HepG2 (cell line): ENCODE data around the gene POLA1. TPM values are rescaled to one million over a fixed set of nuclear protein-coding genes. Genes with fewer than 3 reads are reported as not detected.

ENCODE experiments used
- ARID2 ChIP-seq: sonication (generic); formaldehyde crosslinking; IDR thresholded peaks from 2 replicates; pipeline ENCODE4 v1.8.1; 2022; ENCODE audit warnings: mild to moderate bottlenecking, missing genetic modification reagents, borderline replicate concordance
- ARNT2 ChIP-seq: sonication (generic); formaldehyde crosslinking; IDR thresholded peaks from 2 replicates; pipeline ENCODE4 v1.8.0; 2022; ENCODE audit warnings: mild to moderate bottlenecking, low read depth, missing genetic modification reagents, moderate library complexity
- BHLHE40 ChIP-seq: IDR thresholded peaks from 2 replicates; pipeline ENCODE4 v1.6.1; 2011; ENCODE audit warnings: low read length, improper control_type of control experiment
- DR1 ChIP-seq: sonication (generic); formaldehyde crosslinking; IDR thresholded peaks from 2 replicates; pipeline ENCODE4 v1.8.0; 2021; ENCODE audit warnings: mild to moderate bottlenecking, missing genetic modification reagents, inconsistent platforms
- ETS1 ChIP-seq: sonication (generic); formaldehyde crosslinking; IDR thresholded peaks from 2 replicates; pipeline ENCODE4 v1.4.0; 2020; ENCODE audit warnings: missing genetic modification reagents
- HNRNPL ChIP-seq: fragments of 200-400 bp; formaldehyde crosslinking; IDR thresholded peaks from 2 replicates; pipeline ENCODE4 v1.6.1; 2017; ENCODE audit warnings: mild to moderate bottlenecking, low read depth, low read length
- MLLT10 ChIP-seq: sonication (generic); formaldehyde crosslinking; IDR thresholded peaks from 2 replicates; pipeline ENCODE4 v1.4.0; 2020; ENCODE audit warnings: missing genetic modification reagents
- NFIC ChIP-seq: IDR thresholded peaks from 2 replicates; pipeline ENCODE4 v1.6.1; 2012; ENCODE audit warnings: mild to moderate bottlenecking, low read length, inconsistent platforms
- PBX3 ChIP-seq: sonication (generic); formaldehyde crosslinking; IDR thresholded peaks from 2 replicates; pipeline ENCODE4 v1.8.1; 2023; ENCODE audit warnings: missing genetic modification reagents, inconsistent platforms, borderline replicate concordance
- PHF20 ChIP-seq: sonication (generic); formaldehyde crosslinking; IDR thresholded peaks from 2 replicates; pipeline ENCODE4 v1.5.0; 2020; ENCODE audit warnings: mild to moderate bottlenecking, missing genetic modification reagents
- PHF5A ChIP-seq: IDR thresholded peaks from one replicate; pipeline ENCODE4 v1.6.1; 2018; ENCODE audit warnings: low read depth, missing genetic modification reagents; ENCODE audit not compliant: unreplicated experiment
- PLRG1 ChIP-seq: fragments of 450-650 bp; conservative IDR thresholded peaks from 2 replicates; pipeline ENCODE4 v1.6.1; 2016
- RFXAP ChIP-seq: sonication (generic); formaldehyde crosslinking; IDR thresholded peaks from 2 replicates; pipeline ENCODE4 v1.4.0; 2020; ENCODE audit warnings: missing genetic modification reagents, borderline replicate concordance
- SMARCC2 ChIP-seq: fragments of 450-650 bp; IDR thresholded peaks from 2 replicates; pipeline ENCODE4 v1.6.1; 2017; ENCODE audit warnings: antibody characterized with exemption, mild to moderate bottlenecking
- ZNF280D ChIP-seq: sonication (generic); formaldehyde crosslinking; IDR thresholded peaks from 2 replicates; pipeline ENCODE4 v1.5.1; 2020; ENCODE audit warnings: mild to moderate bottlenecking, missing genetic modification reagents
- ZNF430 ChIP-seq: sonication (generic); formaldehyde crosslinking; IDR thresholded peaks from 2 replicates; pipeline ENCODE4 v1.9.0; 2021; ENCODE audit warnings: mild to moderate bottlenecking, missing genetic modification reagents
- ZNF615 ChIP-seq: sonication (generic); formaldehyde crosslinking; IDR thresholded peaks from 2 replicates; pipeline ENCODE4 v1.5.0; 2020; ENCODE audit warnings: mild to moderate bottlenecking, missing genetic modification reagents, borderline replicate concordance
- ZNF83 ChIP-seq: sonication (generic); formaldehyde crosslinking; IDR thresholded peaks from 2 replicates; pipeline ENCODE4 v1.4.0; 2020; ENCODE audit warnings: missing genetic modification reagents, mild to moderate bottlenecking, borderline replicate concordance
- ZNF839 ChIP-seq: sonication (generic); formaldehyde crosslinking; IDR thresholded peaks from 2 replicates; pipeline ENCODE4 v1.4.0; 2020; ENCODE audit warnings: missing genetic modification reagents, mild to moderate bottlenecking, borderline replicate concordance
- polyA plus RNA-seq, 8 experiments: library from polyadenylated mRNA; depleted of rRNA in 3 of 8; stranded (reverse) in 7 of 8; unstranded in 1 of 8; fragments of >200 nt; fragmentation: Illumina TruSeq in 4 of 8; extraction: Trizol in 4 of 8; gene quantifications; 2 replicates each; pipeline versions ENCODE4 v1.2.1 to v1.2.3, GENCODE V29; 2011 to 2016; ENCODE audit warnings: low read depth in 4 of 8, missing spikeins in 1 of 8, mixed read lengths in 1 of 8; ENCODE audit not compliant: insufficient read depth in 1 of 8
- total RNA-seq, 5 experiments: library from RNA; depleted of rRNA; stranded (reverse); fragments of >200 nt; fragmentation: Illumina TruSeq; extraction: Trizol; gene quantifications; 2 replicates each; pipeline ENCODE4 v1.2.3, GENCODE V29; 2016; ENCODE audit warnings: low read depth in 1 of 5
- TF ChIP-seq, protein P1 (sequence below): sonication (generic); formaldehyde crosslinking; IDR thresholded peaks from 2 replicates; pipeline ENCODE4 v1.4.0; 2020; ENCODE audit warnings: missing genetic modification reagents
- TF ChIP-seq, protein P2 (sequence below): sonication (generic); formaldehyde crosslinking; IDR thresholded peaks from 2 replicates; pipeline ENCODE4 v1.5.0; 2020; ENCODE audit warnings: mild to moderate bottlenecking, missing genetic modification reagents

Gene POLA1
- total and polyA plus RNA-seq, 2 of the 13 experiments (the other 11 are each of a cell fraction or from before 2014, with no cell fraction given), result 3.3 to 26.5 TPM

- TF ChIP-seq SMARCC2 (no peak), RFXAP (CRISPR knock-in tag) (no peak), PHF20 (CRISPR knock-in tag) (peak; percentile 91), MLLT10 (CRISPR knock-in tag) (no peak), PHF5A (no peak), BHLHE40 (no peak), ARNT2 (peak; percentile 84), ARID2 (CRISPR knock-in tag) (no peak), ZNF280D (CRISPR knock-in tag) (no peak), ZNF83 (CRISPR knock-in tag) (no peak), NFIC (no peak), DR1 (CRISPR knock-in tag) (peak; percentile 66), ZNF615 (no peak), PBX3 (CRISPR knock-in tag) (no peak), HNRNPL (no peak), ETS1 (CRISPR knock-in tag) (no peak), ZNF430 (0 out of 2 replicates have a peak, but pooled peaks have one; percentile 53), PLRG1 (no peak), ZNF839 (CRISPR knock-in tag) (no peak)
- TF ChIP-seq, protein P1, sequence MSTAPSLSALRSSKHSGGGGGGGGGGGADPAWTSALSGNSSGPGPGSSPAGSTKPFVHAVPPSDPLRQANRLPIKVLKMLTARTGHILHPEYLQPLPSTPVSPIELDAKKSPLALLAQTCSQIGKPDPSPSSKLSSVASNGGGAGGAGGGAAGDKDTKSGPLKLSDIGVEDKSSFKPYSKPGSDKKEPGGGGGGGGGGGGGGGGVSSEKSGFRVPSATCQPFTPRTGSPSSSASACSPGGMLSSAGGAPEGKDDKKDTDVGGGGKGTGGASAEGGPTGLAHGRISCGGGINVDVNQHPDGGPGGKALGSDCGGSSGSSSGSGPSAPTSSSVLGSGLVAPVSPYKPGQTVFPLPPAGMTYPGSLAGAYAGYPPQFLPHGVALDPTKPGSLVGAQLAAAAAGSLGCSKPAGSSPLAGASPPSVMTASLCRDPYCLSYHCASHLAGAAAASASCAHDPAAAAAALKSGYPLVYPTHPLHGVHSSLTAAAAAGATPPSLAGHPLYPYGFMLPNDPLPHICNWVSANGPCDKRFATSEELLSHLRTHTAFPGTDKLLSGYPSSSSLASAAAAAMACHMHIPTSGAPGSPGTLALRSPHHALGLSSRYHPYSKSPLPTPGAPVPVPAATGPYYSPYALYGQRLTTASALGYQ (CRISPR knock-in tag), result no peak
- TF ChIP-seq, protein P2, sequence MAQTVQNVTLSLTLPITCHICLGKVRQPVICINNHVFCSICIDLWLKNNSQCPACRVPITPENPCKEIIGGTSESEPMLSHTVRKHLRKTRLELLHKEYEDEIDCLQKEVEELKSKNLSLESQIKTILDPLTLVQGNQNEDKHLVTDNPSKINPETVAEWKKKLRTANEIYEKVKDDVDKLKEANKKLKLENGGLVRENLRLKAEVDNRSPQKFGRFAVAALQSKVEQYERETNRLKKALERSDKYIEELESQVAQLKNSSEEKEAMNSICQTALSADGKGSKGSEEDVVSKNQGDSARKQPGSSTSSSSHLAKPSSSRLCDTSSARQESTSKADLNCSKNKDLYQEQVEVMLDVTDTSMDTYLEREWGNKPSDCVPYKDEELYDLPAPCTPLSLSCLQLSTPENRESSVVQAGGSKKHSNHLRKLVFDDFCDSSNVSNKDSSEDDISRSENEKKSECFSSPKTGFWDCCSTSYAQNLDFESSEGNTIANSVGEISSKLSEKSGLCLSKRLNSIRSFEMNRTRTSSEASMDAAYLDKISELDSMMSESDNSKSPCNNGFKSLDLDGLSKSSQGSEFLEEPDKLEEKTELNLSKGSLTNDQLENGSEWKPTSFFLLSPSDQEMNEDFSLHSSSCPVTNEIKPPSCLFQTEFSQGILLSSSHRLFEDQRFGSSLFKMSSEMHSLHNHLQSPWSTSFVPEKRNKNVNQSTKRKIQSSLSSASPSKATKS (CRISPR knock-in tag), result no peak
These were observed at the start of gene POLA1 (continued) for GRCh38 chrX:24693453-24694202.
